ENCODE results near the gene FCRL6.

GRCh38 chr1:159841749-159842148 lies 39.6 kb downstream of the FCRL6 start:
- TF ChIP-seq POLR2A (IDR thresholded peaks at IDR 0.05) = no peak
- TF ChIP-seq CTCF (IDR thresholded peaks at IDR 0.05) = no peak
